OCI-LY3 (cell line): Measurements from ENCODE around the gene OPCML.

Experiments
- CTCF ChIP-seq: fragments of 200-600, 300-600 bp; sonication (generic); IDR thresholded peaks from 2 replicates; pipeline ENCODE4 v1.5.1; 2014; ENCODE audit warnings: antibody characterized with exemption, low read length, low read depth
- EZH2phosphoT487 ChIP-seq: fragments of 200-600 bp; shearing (Covaris generic); IDR thresholded peaks from 2 replicates; pipeline ENCODE4 v1.6.1; 2018; ENCODE audit warnings: antibody characterized with exemption, mixed run types, low read depth

GRCh38 chr11:132427611-132428010 is 1104.7 kb downstream of the OPCML start:
- no peak for TF ChIP-seq CTCF
- no peak for TF ChIP-seq EZH2phosphoT487
